ENCODE measurements around the gene RNF168. TPM values are rescaled to one million over a fixed set of nuclear protein-coding genes. Genes with fewer than 3 reads are reported as not detected.
A peak's percentile ranks its signal among the peaks of the same experiment; 100 is the strongest.

RNF168 gene
- polyA plus RNA-seq, 1 donor from 2014 or later: 4.2 TPM

- TF ChIP-seq RAD21 (conservative IDR thresholded peaks at IDR 0.05) (no peak), SMC3 (conservative IDR thresholded peaks at IDR 0.05; ENCODE audit: poor library complexity) (no peak), POLR2AphosphoS5 (IDR thresholded peaks at IDR 0.05) (no peak), CTCF (IDR thresholded peaks at IDR 0.05; ENCODE audit: poor library complexity, severe bottlenecking) (no peak), TAF1 (IDR thresholded peaks at IDR 0.05; ENCODE audit: low read depth) (no peak), MXI1 (conservative IDR thresholded peaks at IDR 0.05; ENCODE audit: poor library complexity, severe bottlenecking) (no peak), EZH2 (IDR thresholded peaks at IDR 0.05; ENCODE audit: borderline replicate concordance, insufficient read depth, low read length, poor library complexity, severe bottlenecking) (no peak), EP300 (conservative IDR thresholded peaks at IDR 0.05; ENCODE audit: poor library complexity, severe bottlenecking) (no peak)
- TF ChIP-seq, protein P1, sequence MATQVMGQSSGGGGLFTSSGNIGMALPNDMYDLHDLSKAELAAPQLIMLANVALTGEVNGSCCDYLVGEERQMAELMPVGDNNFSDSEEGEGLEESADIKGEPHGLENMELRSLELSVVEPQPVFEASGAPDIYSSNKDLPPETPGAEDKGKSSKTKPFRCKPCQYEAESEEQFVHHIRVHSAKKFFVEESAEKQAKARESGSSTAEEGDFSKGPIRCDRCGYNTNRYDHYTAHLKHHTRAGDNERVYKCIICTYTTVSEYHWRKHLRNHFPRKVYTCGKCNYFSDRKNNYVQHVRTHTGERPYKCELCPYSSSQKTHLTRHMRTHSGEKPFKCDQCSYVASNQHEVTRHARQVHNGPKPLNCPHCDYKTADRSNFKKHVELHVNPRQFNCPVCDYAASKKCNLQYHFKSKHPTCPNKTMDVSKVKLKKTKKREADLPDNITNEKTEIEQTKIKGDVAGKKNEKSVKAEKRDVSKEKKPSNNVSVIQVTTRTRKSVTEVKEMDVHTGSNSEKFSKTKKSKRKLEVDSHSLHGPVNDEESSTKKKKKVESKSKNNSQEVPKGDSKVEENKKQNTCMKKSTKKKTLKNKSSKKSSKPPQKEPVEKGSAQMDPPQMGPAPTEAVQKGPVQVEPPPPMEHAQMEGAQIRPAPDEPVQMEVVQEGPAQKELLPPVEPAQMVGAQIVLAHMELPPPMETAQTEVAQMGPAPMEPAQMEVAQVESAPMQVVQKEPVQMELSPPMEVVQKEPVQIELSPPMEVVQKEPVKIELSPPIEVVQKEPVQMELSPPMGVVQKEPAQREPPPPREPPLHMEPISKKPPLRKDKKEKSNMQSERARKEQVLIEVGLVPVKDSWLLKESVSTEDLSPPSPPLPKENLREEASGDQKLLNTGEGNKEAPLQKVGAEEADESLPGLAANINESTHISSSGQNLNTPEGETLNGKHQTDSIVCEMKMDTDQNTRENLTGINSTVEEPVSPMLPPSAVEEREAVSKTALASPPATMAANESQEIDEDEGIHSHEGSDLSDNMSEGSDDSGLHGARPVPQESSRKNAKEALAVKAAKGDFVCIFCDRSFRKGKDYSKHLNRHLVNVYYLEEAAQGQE (IDR thresholded peaks at IDR 0.05; ENCODE audit: borderline replicate concordance): no peak
- Histone ChIP-seq H3F3A (ENCODE audit: insufficient read depth, low read length, poor library complexity, severe bottlenecking) (no peaks in the 10 kb centered on the region), H3K27me3 (ENCODE audit: insufficient read depth, low read depth, low read length) (no peaks in the 10 kb centered on the region), H3K36me3 (ENCODE audit: insufficient read depth, low read length) (no peaks in the 10 kb centered on the region), H4K20me1 (ENCODE audit: insufficient read depth) (no peaks in the 10 kb centered on the region), H3K9me2 (ENCODE audit: insufficient read depth, low read length) (no peaks in the 10 kb centered on the region), H3K4me3 (ENCODE audit: low read length) (no peak overlapping the region), H3K4me2 (ENCODE audit: low read length) (no peak overlapping the region), H3K9me3 (ENCODE audit: low read length) (no peaks in the 10 kb centered on the region), H3K79me2 (replicated peaks; ENCODE audit: insufficient read depth, low read length) (peaks cover 35% of the 10 kb centered on the region), H3K27ac (ENCODE audit: low read length) (no peak overlapping the region), H2AFZ (ENCODE audit: low read depth, low read length) (no peak overlapping the region), H3K9ac (ENCODE audit: low read length) (no peak overlapping the region)
Measured at GRCh38 chr3:196489747-196490146, 13.8 kb downstream of the RNF168 start.

- Histone ChIP-seq H3K9me2 (ENCODE audit: insufficient read depth, low read length) (no peaks in the 10 kb centered on the region), H3K4me2 (ENCODE audit: low read length) (no peak overlapping the region), H4K20me1 (ENCODE audit: insufficient read depth) (no peaks in the 10 kb centered on the region), H3K79me2 (replicated peaks; ENCODE audit: insufficient read depth, low read length) (peaks cover 7% of the 10 kb centered on the region), H3K27ac (ENCODE audit: low read length) (no peak overlapping the region), H3K27me3 (ENCODE audit: insufficient read depth, low read depth, low read length) (no peaks in the 10 kb centered on the region), H3K9ac (ENCODE audit: low read length) (no peak overlapping the region), H2AFZ (ENCODE audit: low read depth, low read length) (no peak overlapping the region), H3K4me3 (ENCODE audit: low read length) (no peak overlapping the region), H3K9me3 (ENCODE audit: low read length) (no peaks in the 10 kb centered on the region), H3K36me3 (ENCODE audit: insufficient read depth, low read length) (peaks cover 14% of the 10 kb centered on the region), H3F3A (ENCODE audit: insufficient read depth, low read length, poor library complexity, severe bottlenecking) (no peaks in the 10 kb centered on the region)
- TF ChIP-seq TAF1 (IDR thresholded peaks at IDR 0.05; ENCODE audit: low read depth) (no peak), EZH2 (IDR thresholded peaks at IDR 0.05; ENCODE audit: borderline replicate concordance, insufficient read depth, low read length, poor library complexity, severe bottlenecking) (no peak), MXI1 (conservative IDR thresholded peaks at IDR 0.05; ENCODE audit: poor library complexity, severe bottlenecking) (no peak), POLR2AphosphoS5 (IDR thresholded peaks at IDR 0.05) (no peak), RAD21 (conservative IDR thresholded peaks at IDR 0.05) (peak; percentile 27), EP300 (conservative IDR thresholded peaks at IDR 0.05; ENCODE audit: poor library complexity, severe bottlenecking) (no peak), CTCF (IDR thresholded peaks at IDR 0.05; ENCODE audit: poor library complexity, severe bottlenecking) (no peak)
Measured at GRCh38 chr3:196486263-196486662, 17.3 kb downstream of the RNF168 start.
